ENCODE results near the gene SPEG.

SPEG gene

GRCh38 chr2:219448776-219449341 is 14.2 kb downstream of the SPEG start:
- no peaks in the 10 kb centered on the region for H3K36me3 ChIP-seq (replicated peaks in 1 of 2; ENCODE audit: control insufficient read depth in 2 of 2, insufficient read depth in 2 of 2, low read length in 2 of 2)
- H3K4me2 ChIP-seq (ENCODE audit: insufficient read depth, low read length, poor library complexity, severe bottlenecking) = peak overlapping the region; percentile 56
- peak overlapping the region; percentile 79 for H2BK15ac ChIP-seq (ENCODE audit: low read length)
- peak overlapping the region in 1 of 2 donors; percentile 53 for H3K4me3 ChIP-seq (ENCODE audit: low read length in 2 of 2)
- H3K4ac ChIP-seq (ENCODE audit: low read length) = no peak overlapping the region
- H3K23ac ChIP-seq (ENCODE audit: low read depth, low read length, poor library complexity) = peak overlapping the region; percentile 46
- no peak overlapping the region for H2BK5ac ChIP-seq (ENCODE audit: low read length)
- H3K27ac ChIP-seq (replicated peaks; ENCODE audit: low read length) = no peak overlapping the region
- peak overlapping the region; percentile 54 for H3K9ac ChIP-seq (ENCODE audit: low read depth, low read length, poor library complexity)
- H3K9me3 ChIP-seq (replicated peaks in 1 of 2; ENCODE audit: control insufficient read depth in 2 of 2, insufficient read depth in 1 of 2, low read depth in 1 of 2, low read length in 2 of 2) = no peaks in the 10 kb centered on the region
- H4K8ac ChIP-seq (ENCODE audit: low read depth, low read length) = no peak overlapping the region
- peak overlapping the region; percentile 95 for H3K18ac ChIP-seq (ENCODE audit: low read length)
- no CpG with 5 or more reads among the region's 51 CpGs for WGBS, 2 donors (ENCODE audit: extremely low coverage in 2 of 2, insufficient read length in 2 of 2, insufficient replicate concordance in 1 of 2)
- DNase-seq (ENCODE audit: low spot score) = peak; percentile 50
- no peak overlapping the region for H4K91ac ChIP-seq (ENCODE audit: low read depth, low read length, poor library complexity)
- H2AFZ ChIP-seq (ENCODE audit: low read length) = no peak overlapping the region
- H2BK12ac ChIP-seq (ENCODE audit: low read length) = no peak overlapping the region
- H2BK120ac ChIP-seq (ENCODE audit: low read depth, low read length) = peak overlapping the region; percentile 85
- peaks cover 25 to 29% of the 10 kb centered on the region in 2 donors for H3K4me1 ChIP-seq (ENCODE audit: control insufficient read depth in 2 of 2, insufficient read depth in 1 of 2, low read depth in 1 of 2, low read length in 2 of 2)
- peak overlapping the region; percentile 60 for H3K14ac ChIP-seq (ENCODE audit: low read length)
- peak overlapping the region; percentile 30 for H2AK5ac ChIP-seq (ENCODE audit: low read depth, low read length)
- H3K27me3 ChIP-seq (ENCODE audit: control insufficient read depth in 3 of 3, insufficient read depth in 3 of 3, low read depth in 1 of 3, low read length in 3 of 3) = peaks cover 0 to 28% (median 3%) of the 10 kb centered on the region in 3 experiments
- H3K79me1 ChIP-seq (ENCODE audit: low read depth, low read length) = no peaks in the 10 kb centered on the region

DNA sequence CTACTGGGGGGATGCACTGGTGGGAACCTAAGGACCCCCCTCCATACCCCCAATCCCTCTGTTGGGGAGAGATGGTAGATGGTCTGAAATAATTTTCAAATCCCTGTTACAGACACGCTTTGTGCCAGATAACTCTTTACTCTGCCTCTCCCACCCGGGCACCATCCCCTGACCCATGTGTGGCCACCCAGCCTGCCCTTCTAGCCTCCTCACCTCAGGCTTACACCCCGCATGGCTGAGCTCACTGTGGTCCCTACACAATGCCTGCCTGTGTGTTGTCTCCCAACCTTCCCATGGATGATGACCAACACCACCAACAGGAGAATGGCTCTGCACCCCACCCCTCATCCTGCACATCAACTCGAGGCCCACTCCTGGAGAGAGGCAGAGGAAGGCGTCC is 15.0 kb downstream of the SPEG start:
- Histone ChIP-seq H3K9me3 (replicated peaks in 1 of 2; ENCODE audit: control insufficient read depth in 2 of 2, insufficient read depth in 1 of 2, low read depth in 1 of 2, low read length in 2 of 2) (no peaks in the 10 kb centered on the region), H3K36me3 (replicated peaks in 1 of 2; ENCODE audit: control insufficient read depth in 2 of 2, insufficient read depth in 2 of 2, low read length in 2 of 2) (no peaks in the 10 kb centered on the region), H3K4me2 (ENCODE audit: insufficient read depth, low read length, poor library complexity, severe bottlenecking) (no peak overlapping the region), H3K79me1 (ENCODE audit: low read depth, low read length) (no peaks in the 10 kb centered on the region), H3K18ac (ENCODE audit: low read length) (peak overlapping the region; percentile 62), H3K27me3 (ENCODE audit: control insufficient read depth in 3 of 3, insufficient read depth in 3 of 3, low read depth in 1 of 3, low read length in 3 of 3) (peaks cover 0 to 27% (median 3%) of the 10 kb centered on the region in 3 experiments), H4K8ac (ENCODE audit: low read depth, low read length) (no peak overlapping the region), H3K4ac (ENCODE audit: low read length) (no peak overlapping the region), H3K4me1 (ENCODE audit: control insufficient read depth in 2 of 2, insufficient read depth in 1 of 2, low read depth in 1 of 2, low read length in 2 of 2) (peaks cover 29 to 35% of the 10 kb centered on the region in 2 donors), H2BK120ac (ENCODE audit: low read depth, low read length) (no peak overlapping the region), H2BK15ac (ENCODE audit: low read length) (no peak overlapping the region), H3K9ac (ENCODE audit: low read depth, low read length, poor library complexity) (no peak overlapping the region), H2BK5ac (ENCODE audit: low read length) (no peak overlapping the region), H4K91ac (ENCODE audit: low read depth, low read length, poor library complexity) (no peak overlapping the region), H2AFZ (ENCODE audit: low read length) (no peak overlapping the region), H2AK5ac (ENCODE audit: low read depth, low read length) (no peak overlapping the region), H2BK12ac (ENCODE audit: low read length) (no peak overlapping the region), H3K27ac (replicated peaks; ENCODE audit: low read length) (no peak overlapping the region), H3K14ac (ENCODE audit: low read length) (no peak overlapping the region), H3K4me3 (ENCODE audit: low read length in 2 of 2) (no peak overlapping the region), H3K23ac (ENCODE audit: low read depth, low read length, poor library complexity) (no peak overlapping the region)
- DNase-seq (ENCODE audit: low spot score) = no peak
- WGBS, 2 donors (ENCODE audit: extremely low coverage in 2 of 2, insufficient read length in 2 of 2, insufficient replicate concordance in 1 of 2) = no CpG with 5 or more reads among the region's 5 CpGs

DNA sequence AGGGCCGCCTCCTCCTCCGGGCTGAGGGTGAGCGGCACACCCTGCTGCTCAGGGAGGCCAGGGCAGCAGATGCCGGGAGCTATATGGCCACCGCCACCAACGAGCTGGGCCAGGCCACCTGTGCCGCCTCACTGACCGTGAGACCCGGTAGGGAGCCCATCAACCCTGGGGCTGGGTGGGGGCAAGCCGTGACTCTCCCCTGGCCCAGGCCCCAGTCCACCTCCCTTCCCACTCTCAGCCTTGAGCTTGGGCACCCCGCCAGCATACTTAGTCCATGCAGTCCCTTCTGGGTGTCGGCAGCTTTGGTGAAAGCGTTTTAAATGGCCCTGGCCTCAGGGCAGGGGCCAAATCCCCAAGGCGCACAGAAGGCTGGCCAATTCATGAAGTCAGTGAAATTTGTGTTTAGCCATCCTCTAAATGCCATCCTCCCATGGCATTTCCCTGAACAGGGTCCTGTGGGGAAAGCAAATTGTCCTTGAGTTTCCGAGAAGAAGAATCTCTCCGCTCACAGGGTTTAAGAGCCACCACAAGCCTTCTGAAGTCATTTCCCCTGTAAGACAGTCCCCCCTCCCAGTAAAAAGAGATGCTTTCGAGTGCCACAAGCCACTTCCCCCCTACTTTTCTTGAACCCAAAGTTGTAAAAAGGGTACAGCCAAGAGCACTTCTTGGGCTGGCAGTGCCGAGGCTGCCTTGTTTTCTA is 17.2 kb downstream of the SPEG start:
- Histone ChIP-seq H3K79me1 (ENCODE audit: low read depth, low read length) (no peaks in the 10 kb centered on the region), H3K4ac (ENCODE audit: low read length) (no peak overlapping the region), H2BK120ac (ENCODE audit: low read depth, low read length) (no peak overlapping the region), H2BK5ac (ENCODE audit: low read length) (no peak overlapping the region), H3K36me3 (replicated peaks in 1 of 2; ENCODE audit: control insufficient read depth in 2 of 2, insufficient read depth in 2 of 2, low read length in 2 of 2) (no peaks in the 10 kb centered on the region), H3K14ac (ENCODE audit: low read length) (no peak overlapping the region), H2AFZ (ENCODE audit: low read length) (no peak overlapping the region), H2AK5ac (ENCODE audit: low read depth, low read length) (no peak overlapping the region), H4K91ac (ENCODE audit: low read depth, low read length, poor library complexity) (no peak overlapping the region), H2BK15ac (ENCODE audit: low read length) (no peak overlapping the region), H2BK12ac (ENCODE audit: low read length) (no peak overlapping the region), H3K27ac (replicated peaks; ENCODE audit: low read length) (no peak overlapping the region), H3K4me3 (ENCODE audit: low read length in 2 of 2) (no peak overlapping the region), H4K8ac (ENCODE audit: low read depth, low read length) (no peak overlapping the region), H3K23ac (ENCODE audit: low read depth, low read length, poor library complexity) (no peak overlapping the region), H3K9ac (ENCODE audit: low read depth, low read length, poor library complexity) (no peak overlapping the region), H3K4me2 (ENCODE audit: insufficient read depth, low read length, poor library complexity, severe bottlenecking) (no peak overlapping the region), H3K27me3 (ENCODE audit: control insufficient read depth in 3 of 3, insufficient read depth in 3 of 3, low read depth in 1 of 3, low read length in 3 of 3) (peaks cover 0 to 25% (median 3%) of the 10 kb centered on the region in 3 experiments), H3K18ac (ENCODE audit: low read length) (peak overlapping the region; percentile 44), H3K9me3 (replicated peaks in 1 of 2; ENCODE audit: control insufficient read depth in 2 of 2, insufficient read depth in 1 of 2, low read depth in 1 of 2, low read length in 2 of 2) (no peaks in the 10 kb centered on the region), H3K4me1 (ENCODE audit: control insufficient read depth in 2 of 2, insufficient read depth in 1 of 2, low read depth in 1 of 2, low read length in 2 of 2) (peaks cover 18 to 19% of the 10 kb centered on the region in 2 donors)
- no peak for DNase-seq (ENCODE audit: low spot score)
- WGBS, 2 donors (ENCODE audit: extremely low coverage in 2 of 2, insufficient read length in 2 of 2, insufficient replicate concordance in 1 of 2) = no CpG with 5 or more reads among the region's 18 CpGs
